Frontal cortex (tissue), 4 donors: ENCODE measurements around the gene GAPT. TPM values are rescaled to one million over a fixed set of nuclear protein-coding genes. Genes with fewer than 3 reads are reported as not detected.

ENCODE experiments used
- DNase-seq, 2 donors: peaks; one replicate each; pipeline ENCODE4 v3.0.0; 2012; ENCODE audit warnings: low spot score in 2 of 2
- FAIRE-seq: peaks from 2 replicates; lab custom pipeline; 2012; peaks lifted over from hg19 to GRCh38; lab: Jason Lieb, UNC
- total RNA-seq: library from RNA; depleted of rRNA; stranded (reverse); fragments of >200 nt; gene quantifications from one replicate; pipeline ENCODE4 v1.2.3, GENCODE V29; 2014
- donor health status: control.
- donor health status: control.
- donor health status: control.

GAPT gene
- total RNA-seq, 1 donor from 2014 or later, result not detected

DNA sequence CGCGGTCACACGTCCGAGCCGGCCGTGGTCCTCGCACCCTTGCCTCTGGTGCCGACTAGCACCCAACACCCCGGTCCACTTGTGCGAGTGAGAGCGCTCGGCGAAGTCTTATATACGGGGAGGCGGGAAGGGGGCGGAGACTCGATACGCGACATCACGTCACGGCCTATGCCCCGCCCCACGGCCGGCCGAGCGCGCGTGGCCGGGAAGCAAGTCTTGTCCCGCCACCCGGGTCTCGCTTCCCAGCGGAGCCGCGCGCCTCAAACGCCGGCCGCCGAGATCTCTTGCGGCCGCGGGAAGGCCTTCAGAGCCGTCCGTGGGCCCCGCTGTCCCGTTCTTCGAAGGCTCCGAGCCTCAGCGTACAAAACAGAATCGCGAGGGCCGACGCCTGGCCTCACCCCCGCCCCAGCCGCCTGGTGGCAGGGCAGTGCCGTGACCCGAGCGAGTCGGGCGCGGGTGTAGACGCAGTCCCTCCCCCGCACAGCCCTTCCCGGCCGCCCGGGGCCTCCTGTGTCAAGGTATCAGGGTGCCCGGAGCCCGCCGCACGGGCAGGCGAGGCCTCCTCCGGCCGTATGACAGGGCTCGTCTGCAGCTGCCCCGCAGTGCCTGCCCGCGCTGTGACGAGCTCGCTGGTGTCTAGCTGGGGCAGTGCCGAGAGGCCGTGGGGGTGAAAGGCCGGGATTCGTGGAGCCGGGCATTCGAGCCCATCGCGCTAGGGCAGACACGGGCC, 31.1 kb upstream of the GAPT start, which contains the start of gene PLK2:
PLK2 (minus strand) TSS at position 85 of the 730 bp plus-strand sequence. CDS start 127 bp downstream, outside the sequence.
- DNase-seq (peak; percentile 95 to 97), FAIRE-seq (no peak)

- peak; percentile 62 to 68 for DNase-seq
- FAIRE-seq, result no peak
Measured at GRCh38 chr5:58460732-58461286, 30.4 kb upstream of the GAPT start.

DNA sequence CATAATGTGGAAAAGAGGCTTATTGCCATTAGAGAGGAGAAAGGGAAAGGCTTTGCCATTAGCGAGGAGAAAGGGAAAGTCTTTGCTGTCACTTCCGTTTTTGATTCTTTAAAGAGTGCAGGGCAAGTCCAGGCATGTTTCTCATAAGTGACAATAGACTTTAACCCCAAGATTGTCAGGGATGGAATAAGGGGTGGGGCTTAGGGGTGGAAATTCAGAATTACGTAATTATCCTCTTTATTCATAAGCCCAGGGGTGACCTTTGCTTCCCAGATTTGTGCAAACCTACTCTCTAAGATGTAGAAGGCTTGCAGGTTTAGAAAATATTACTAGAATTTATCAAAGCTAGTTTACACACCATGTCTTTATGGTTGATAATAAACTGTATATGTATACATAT, 29.1 kb upstream of the GAPT start:
- FAIRE-seq (no peak), DNase-seq (no peak)

DNA sequence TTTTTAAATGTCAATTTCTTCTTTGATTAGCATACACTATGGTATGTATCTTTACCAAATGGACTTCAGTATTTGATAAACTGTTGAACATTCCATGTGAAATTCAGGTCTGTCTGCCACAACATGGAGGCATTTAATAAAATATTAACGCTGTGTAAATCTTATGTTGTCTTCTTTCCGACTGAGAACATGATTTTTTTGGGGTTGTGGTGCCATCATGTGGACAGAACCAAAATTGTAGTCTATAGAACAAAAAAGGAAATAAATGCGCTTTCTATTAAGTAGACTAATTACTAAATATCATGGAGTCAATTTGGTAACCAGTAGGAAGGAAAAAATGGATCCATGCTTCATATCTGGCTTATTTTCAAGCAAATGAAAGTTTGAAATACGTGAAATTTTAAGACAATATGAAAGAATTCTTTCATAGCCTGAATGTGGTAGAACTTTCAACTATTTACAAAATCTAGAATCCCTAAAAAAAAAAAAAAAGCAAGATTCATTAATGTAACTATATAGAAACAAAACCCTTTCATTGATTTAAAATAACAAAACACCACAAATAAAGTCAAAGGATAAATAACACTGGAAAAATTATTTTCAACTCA, 28.5 kb upstream of the GAPT start:
- DNase-seq (peak; percentile 25 to 31), FAIRE-seq (peak; percentile 85)

GRCh38 chr5:58466939-58467338, 24.3 kb upstream of the GAPT start:
- no peak for FAIRE-seq
- DNase-seq, result no peak

DNA sequence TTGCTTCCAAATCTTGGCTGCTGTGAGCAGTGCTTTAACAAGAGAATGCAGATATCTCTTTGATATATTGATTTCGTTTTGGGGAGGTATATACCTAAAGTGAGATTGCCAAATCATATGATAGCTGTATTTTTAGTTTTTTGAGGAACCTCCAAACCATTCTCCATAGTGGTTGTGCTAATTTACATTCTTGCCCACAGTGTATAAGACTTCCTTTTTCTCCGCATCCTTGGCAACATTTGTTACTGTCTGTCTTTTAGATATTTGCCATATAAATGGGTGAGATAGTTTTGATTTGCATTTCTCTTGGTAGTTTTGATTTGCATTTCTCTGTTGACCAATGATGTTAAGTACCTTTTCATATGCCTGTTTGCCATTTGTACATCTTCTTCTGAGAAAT, 21.3 kb upstream of the GAPT start:
- no peak for FAIRE-seq

GRCh38 chr5:58475404-58475803, 15.8 kb upstream of the GAPT start:
- DNase-seq (no peak), FAIRE-seq (no peak)

More for the DNA sequence above, 21.3 kb upstream of the GAPT start:
- DNase-seq, result no peak

DNA sequence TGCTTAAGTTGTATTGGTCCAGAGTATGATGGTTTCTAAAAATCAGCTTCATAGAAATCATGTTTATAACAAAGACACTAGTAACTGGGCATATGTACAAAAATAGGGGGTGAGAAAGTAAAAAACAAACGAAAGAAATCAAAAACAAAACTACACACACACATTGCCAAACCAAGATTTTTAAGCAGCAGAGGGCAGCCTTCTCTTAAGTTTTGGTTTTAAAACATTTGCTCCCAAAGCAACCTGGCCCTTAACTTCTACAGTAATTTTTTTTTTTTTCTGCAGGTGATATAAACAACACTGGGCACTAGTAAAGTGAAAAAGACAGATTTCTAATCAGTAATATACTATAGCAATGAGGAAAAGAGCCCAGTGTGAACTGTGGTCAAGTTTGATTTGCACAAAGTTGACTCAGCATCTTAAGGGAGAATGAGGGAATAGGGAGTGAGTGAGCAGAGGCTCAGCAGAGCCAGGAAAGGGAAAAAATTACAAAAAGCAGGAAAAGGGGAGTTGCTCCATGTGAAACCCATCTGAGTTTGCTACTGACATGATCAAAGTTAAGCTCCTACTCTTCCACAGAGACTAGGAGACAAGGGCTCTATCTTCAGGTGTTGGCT, 13.4 kb upstream of the GAPT start:
- no peak for FAIRE-seq
- no peak for DNase-seq

DNA sequence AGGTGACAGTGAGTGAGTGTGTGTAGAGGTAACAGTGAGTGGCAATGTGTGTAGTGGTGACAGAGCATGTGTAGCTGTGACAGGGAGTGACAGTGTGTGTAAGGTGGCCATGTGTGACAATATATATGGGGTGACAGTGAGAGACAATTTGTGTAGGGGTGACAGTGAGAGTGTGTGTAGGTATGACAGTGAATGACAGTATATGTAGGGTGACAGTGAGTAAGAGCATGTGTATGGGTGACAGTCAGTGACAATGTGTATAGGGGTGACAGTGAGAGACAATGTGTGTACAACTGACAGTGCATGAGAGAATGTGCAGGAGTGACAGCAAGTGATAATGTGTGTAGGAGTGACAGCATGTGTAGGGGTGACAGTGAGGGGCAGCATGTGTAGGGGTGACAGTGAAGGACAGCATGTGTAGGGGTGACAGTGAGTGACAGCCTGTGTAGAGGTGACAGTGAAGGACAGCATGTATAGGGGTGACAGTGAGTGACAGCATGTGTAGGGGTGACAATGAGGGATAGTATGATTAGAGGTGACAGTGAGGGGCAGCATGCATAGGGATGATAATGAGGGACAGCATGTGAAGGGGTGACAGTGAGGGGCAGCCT, 10.1 kb upstream of the GAPT start:
- no peak for DNase-seq
- FAIRE-seq, result no peak

DNA sequence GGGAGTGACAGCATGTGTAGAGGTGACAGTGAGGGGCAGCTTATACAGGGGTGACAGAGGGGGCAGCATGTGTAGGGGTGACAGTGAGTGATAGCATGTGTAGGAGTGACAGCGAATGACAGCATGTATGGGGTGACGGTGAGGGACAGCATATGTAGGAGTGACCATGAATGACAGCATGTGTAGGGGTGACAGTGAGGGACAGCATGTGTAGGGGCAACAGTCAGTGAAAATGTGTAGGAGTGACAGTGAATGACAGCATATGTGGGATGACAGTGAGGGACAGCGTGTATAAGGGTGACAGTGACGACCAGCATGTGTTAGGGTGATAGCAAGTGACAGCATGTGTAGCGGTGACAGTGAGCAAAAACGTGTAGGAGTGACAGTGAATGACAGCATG, 9.4 kb upstream of the GAPT start:
- DNase-seq (no peak), FAIRE-seq (no peak)

GRCh38 chr5:58482536-58482935, 8.7 kb upstream of the GAPT start:
- no peak for FAIRE-seq

GRCh38 chr5:58484505-58484904, 6.7 kb upstream of the GAPT start:
- FAIRE-seq (no peak), DNase-seq (no peak)

More at GRCh38 chr5:58482536-58482935, 8.7 kb upstream of the GAPT start:
- no peak for DNase-seq

- DNase-seq (no peak), FAIRE-seq (no peak)
Measured at GRCh38 chr5:58486290-58486689, 4.9 kb upstream of the GAPT start.

- DNase-seq (no peak), FAIRE-seq (no peak)
Measured at GRCh38 chr5:58490402-58491050, 709 bp upstream of the GAPT start.

DNA sequence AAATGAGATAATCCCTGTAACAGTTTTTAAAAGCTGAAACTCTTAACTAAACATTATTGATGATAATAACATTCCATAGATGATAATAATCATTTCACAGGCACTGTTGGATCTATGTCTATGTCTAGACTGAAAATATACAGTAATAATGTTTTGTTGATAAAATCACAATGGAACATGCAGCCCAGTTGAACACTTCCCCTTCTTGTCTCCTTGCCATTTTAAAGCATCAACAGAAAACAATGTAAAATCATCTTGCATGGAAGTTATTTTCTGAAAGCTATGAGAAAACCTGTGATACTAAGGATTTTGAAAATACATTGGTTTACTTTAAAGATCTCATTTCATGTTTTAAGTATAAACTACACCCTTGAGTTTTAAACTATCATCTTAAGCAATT, 1.9 kb downstream of the GAPT start:
- no peak for FAIRE-seq
- DNase-seq, result no peak

GRCh38 chr5:58496488-58496887, 5.3 kb downstream of the GAPT start:
- no peak for FAIRE-seq
- no peak for DNase-seq

- no peak for DNase-seq
- no peak for FAIRE-seq
Measured at GRCh38 chr5:58497386-58497785, 6.2 kb downstream of the GAPT start.

DNA sequence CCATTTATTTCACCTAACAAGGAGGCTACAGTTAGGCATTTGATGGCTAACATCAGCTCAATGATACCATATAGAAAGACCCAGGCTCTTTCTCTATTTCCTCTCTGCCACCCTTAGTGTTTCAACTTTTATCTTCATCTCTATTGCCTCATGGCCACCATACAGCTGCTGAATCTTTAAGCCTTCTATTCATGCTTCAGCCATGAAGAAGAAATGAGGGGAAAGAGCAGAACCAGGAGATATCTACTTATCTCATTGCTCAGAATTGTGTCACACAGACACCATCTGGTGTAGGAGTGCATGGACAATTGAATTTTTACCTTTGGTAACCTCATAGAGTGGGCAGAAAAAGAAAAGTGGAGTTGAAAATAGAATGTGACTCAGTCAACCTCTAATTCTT, 6.7 kb downstream of the GAPT start:
- FAIRE-seq, result no peak

GRCh38 chr5:58498340-58498942, 7.2 kb downstream of the GAPT start:
- DNase-seq (peak in 1 of 2 donors; percentile 18), FAIRE-seq (no peak)

More for the DNA sequence above, 6.7 kb downstream of the GAPT start:
- no peak for DNase-seq
